GM21447 (cell line): Measurements from ENCODE around the gene USP17L26.
"Not testable (repeated sequence)": the region's sequence is repeated elsewhere in the genome, so short reads cannot be mapped to it uniquely, and the experiment has no call there.

Experiments used
- ATAC-seq: cut with Tn5 transposase; IDR thresholded peaks from one replicate; pipeline ENCODE4 v1.9.1; 2021; ENCODE audit not compliant: unreplicated experiment

The USP17L26 gene

GRCh38 chr4:9334358-9334757 lies at the start of gene USP17L26:
Gene USP17L26 (plus strand): TSS chr4:9334658. CDS start chr4:9334658, 0 bp downstream.
- not testable (repeated sequence) for ATAC-seq

- ATAC-seq: not testable (repeated sequence)
Observed at GRCh38 chr4:9324191-9324590, 10.3 kb upstream of the USP17L26 start.

DNA sequence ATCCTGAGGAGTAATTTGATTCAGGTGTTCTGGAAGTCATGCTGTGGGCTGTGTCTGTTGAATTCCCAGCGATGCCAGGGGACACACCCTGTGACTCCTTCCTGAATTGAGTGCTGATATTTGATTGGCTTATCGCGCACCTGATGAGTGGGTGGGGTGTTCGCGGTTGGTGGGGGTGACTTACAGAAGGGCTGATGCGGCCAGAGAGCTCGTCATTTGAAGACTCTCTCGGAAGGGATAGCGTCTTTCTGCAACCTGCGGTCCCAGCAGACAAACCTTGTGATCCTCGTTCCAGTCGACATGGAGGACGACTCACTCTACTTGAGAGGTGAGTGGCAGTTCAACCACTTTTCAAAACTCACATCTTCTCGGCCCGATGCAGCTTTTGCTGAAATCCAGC lies 9.6 kb upstream of the USP17L26 start, which contains the start of gene USP17L24:
TSS of gene USP17L24 (plus strand) at position 301 of the 400 bp plus-strand sequence. CDS start at position 301, 0 bp downstream.
- ATAC-seq: not testable (repeated sequence)

- ATAC-seq: not testable (repeated sequence)
Observed at GRCh38 chr4:9329611-9330010, 4.8 kb upstream of the USP17L26 start, which contains the start of gene USP17L25. Gene USP17L25 (plus strand): TSS chr4:9329911. CDS start chr4:9329911, 0 bp downstream.

DNA sequence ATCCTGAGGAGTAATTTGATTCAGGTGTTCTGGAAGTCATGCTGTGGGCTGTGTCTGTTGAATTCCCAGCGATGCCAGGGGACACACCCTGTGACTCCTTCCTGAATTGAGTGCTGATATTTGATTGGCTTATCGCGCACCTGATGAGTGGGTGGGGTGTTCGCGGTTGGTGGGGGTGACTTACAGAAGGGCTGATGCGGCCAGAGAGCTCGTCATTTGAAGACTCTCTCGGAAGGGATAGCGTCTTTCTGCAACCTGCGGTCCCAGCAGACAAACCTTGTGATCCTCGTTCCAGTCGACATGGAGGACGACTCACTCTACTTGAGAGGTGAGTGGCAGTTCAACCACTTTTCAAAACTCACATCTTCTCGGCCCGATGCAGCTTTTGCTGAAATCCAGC lies 4.6 kb downstream of the USP17L26 start, which contains the start of gene USP17L5:
TSS of gene USP17L5 (plus strand) at position 301 of the 400 bp plus-strand sequence. CDS start at position 301, 0 bp downstream.
- ATAC-seq: not testable (repeated sequence)

GRCh38 chr4:9343848-9344247 lies 9.4 kb downstream of the USP17L26 start, which contains the start of gene USP17L27:
Gene USP17L27 (plus strand): TSS chr4:9344148. CDS start chr4:9344148, 0 bp downstream.
- not testable (repeated sequence) for ATAC-seq

DNA sequence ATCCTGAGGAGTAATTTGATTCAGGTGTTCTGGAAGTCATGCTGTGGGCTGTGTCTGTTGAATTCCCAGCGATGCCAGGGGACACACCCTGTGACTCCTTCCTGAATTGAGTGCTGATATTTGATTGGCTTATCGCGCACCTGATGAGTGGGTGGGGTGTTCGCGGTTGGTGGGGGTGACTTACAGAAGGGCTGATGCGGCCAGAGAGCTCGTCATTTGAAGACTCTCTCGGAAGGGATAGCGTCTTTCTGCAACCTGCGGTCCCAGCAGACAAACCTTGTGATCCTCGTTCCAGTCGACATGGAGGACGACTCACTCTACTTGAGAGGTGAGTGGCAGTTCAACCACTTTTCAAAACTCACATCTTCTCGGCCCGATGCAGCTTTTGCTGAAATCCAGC lies 14.1 kb downstream of the USP17L26 start, which contains the start of gene USP17L28:
TSS of gene USP17L28 (plus strand) at position 301 of the 400 bp plus-strand sequence. CDS start at position 301, 0 bp downstream.
- not testable (repeated sequence) for ATAC-seq

- ATAC-seq: not testable (repeated sequence)
Observed at GRCh38 chr4:9350866-9351265, 16.4 kb downstream of the USP17L26 start.

DNA sequence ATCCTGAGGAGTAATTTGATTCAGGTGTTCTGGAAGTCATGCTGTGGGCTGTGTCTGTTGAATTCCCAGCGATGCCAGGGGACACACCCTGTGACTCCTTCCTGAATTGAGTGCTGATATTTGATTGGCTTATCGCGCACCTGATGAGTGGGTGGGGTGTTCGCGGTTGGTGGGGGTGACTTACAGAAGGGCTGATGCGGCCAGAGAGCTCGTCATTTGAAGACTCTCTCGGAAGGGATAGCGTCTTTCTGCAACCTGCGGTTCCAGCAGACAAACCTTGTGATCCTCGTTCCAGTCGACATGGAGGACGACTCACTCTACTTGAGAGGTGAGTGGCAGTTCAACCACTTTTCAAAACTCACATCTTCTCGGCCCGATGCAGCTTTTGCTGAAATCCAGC lies 18.9 kb downstream of the USP17L26 start, which contains the start of gene USP17L29:
TSS of gene USP17L29 (plus strand) at position 301 of the 400 bp plus-strand sequence. CDS start at position 301, 0 bp downstream.
- not testable (repeated sequence) for ATAC-seq

DNA sequence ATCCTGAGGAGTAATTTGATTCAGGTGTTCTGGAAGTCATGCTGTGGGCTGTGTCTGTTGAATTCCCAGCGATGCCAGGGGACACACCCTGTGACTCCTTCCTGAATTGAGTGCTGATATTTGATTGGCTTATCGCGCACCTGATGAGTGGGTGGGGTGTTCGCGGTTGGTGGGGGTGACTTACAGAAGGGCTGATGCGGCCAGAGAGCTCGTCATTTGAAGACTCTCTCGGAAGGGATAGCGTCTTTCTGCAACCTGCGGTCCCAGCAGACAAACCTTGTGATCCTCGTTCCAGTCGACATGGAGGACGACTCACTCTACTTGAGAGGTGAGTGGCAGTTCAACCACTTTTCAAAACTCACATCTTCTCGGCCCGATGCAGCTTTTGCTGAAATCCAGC lies 28.4 kb downstream of the USP17L26 start, which contains the start of gene USP17L30:
TSS of gene USP17L30 (plus strand) at position 301 of the 400 bp plus-strand sequence. CDS start at position 301, 0 bp downstream.
- ATAC-seq: not testable (repeated sequence)

DNA sequence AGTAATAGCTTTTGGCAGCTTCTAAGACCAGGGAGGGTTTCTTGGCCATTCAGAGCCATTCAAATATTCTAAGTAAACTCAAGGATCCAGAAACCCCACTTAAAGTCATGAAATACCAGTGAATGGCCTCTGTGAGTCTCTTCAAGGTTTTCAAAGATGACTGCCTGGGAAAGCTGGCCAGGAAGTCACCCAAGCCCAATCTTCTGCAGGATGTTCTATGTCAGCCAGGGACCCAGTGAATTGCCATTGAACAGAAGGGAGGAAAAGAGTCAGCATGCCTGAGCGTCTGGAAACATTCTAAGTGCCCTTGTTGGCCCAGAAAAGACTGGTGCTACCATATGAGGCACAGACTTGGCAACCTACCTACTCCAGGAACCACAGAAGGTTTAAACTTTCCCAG lies 45.4 kb downstream of the USP17L26 start:
- not testable (repeated sequence) for ATAC-seq

DNA sequence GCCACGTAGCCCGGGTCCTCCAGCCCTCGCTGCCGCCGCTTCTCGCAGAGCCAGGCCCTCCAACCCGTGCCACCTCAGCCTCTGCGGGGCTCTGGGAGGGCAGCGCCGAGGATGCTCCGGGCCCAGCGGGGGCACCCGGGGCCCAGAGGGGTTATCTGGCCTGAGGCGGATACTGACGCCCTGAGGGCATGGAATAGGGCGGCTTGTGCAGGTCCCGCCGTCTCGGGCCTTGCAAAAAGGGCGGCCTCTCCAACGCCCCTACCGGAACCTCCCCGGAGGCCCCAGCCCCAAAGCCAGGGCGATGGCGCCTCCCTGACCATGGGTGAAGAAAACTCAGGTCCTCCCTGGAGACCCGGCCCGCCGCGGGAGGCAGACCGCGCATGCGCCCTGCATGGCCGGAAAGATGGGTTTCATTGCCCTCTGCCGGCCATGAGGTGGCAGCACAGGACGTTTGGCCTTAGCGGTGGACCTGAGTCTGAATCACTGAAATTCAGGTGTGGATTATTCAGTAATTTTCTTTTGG lies 46.6 kb downstream of the USP17L26 start:
- ATAC-seq: not testable (repeated sequence)

GRCh38 chr4:9384126-9384525 lies 49.7 kb downstream of the USP17L26 start:
- ATAC-seq: no peak
